GM10266 (cell line): ENCODE results near the gene CAPS.

ENCODE experiments used
- DNase-seq: peaks from one replicate; pipeline ENCODE4 v3.0.0; 2012; ENCODE audit errors: extremely low spot score
- TF ChIP-seq, protein P1 (sequence below): IDR thresholded peaks from 2 replicates; pipeline ENCODE4 v1.5.1; 2012; ENCODE audit warnings: mild to moderate bottlenecking, low read depth; ENCODE audit not compliant: control insufficient read depth, insufficient read depth; ENCODE audit errors: missing control alignments

The CAPS gene

DNA sequence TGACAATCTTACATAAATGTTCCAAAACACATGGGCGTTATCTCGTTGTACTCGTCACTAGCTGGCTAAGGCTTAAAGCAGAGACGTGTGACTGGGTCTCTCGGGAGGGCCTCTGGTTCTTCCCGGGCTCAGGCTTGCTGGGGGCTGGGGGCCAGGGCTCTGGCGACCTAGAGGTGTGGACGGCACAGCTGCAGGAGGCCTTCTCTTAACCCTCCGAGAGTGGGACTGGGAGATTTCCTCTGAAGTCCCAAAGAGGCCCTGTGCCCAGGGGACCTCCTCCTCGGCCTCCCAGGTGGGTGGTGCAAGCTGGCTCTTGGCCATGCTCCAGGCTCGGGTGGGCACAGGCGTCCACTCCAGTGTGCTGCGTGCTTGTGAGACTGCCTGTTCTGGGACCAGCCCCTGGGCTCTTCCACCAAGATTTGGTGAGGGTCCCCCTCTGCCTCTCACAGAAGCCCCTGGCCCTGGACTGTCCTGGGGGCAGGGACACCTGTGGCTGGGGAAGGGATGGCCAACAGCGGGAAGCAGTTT, 2.2 kb downstream of the CAPS start:
- TF ChIP-seq, protein P1, sequence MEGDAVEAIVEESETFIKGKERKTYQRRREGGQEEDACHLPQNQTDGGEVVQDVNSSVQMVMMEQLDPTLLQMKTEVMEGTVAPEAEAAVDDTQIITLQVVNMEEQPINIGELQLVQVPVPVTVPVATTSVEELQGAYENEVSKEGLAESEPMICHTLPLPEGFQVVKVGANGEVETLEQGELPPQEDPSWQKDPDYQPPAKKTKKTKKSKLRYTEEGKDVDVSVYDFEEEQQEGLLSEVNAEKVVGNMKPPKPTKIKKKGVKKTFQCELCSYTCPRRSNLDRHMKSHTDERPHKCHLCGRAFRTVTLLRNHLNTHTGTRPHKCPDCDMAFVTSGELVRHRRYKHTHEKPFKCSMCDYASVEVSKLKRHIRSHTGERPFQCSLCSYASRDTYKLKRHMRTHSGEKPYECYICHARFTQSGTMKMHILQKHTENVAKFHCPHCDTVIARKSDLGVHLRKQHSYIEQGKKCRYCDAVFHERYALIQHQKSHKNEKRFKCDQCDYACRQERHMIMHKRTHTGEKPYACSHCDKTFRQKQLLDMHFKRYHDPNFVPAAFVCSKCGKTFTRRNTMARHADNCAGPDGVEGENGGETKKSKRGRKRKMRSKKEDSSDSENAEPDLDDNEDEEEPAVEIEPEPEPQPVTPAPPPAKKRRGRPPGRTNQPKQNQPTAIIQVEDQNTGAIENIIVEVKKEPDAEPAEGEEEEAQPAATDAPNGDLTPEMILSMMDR, result no peak
- DNase-seq, result no peak

DNA sequence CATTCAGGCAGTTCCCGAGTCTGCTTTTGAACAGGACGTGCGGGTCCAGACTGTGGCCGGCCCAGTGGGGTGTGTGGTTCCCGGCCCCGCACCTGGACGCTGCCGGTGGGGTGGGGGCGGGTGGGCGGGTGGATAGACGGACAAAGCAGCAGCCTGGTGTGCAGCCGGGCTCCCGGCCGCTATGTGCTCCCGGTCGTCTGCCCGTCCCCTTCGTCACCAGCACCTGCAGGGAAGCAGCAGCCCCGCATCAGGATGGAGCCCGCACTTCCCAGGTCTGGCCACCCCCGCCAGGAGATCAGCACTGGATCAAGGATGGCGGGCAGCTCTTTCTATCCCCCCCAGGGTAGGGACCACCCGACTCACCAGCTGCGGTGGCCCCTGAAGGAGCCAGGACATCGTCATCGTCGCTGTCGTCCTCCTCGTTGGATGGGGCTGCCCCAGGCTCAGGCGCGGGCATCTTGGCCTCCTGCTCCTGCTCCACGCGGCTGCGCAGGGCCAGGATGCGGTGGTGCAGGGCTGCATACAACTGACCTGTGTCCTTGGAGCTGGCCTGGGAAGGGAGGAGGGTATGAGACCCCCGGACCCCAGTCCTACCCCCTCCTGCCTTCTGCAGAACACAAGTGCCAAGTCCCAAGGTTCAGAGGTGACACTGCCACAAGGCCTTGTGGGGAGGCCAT, 3.5 kb downstream of the CAPS start:
- no peak for DNase-seq
- TF ChIP-seq, protein P1, result no peak

DNA sequence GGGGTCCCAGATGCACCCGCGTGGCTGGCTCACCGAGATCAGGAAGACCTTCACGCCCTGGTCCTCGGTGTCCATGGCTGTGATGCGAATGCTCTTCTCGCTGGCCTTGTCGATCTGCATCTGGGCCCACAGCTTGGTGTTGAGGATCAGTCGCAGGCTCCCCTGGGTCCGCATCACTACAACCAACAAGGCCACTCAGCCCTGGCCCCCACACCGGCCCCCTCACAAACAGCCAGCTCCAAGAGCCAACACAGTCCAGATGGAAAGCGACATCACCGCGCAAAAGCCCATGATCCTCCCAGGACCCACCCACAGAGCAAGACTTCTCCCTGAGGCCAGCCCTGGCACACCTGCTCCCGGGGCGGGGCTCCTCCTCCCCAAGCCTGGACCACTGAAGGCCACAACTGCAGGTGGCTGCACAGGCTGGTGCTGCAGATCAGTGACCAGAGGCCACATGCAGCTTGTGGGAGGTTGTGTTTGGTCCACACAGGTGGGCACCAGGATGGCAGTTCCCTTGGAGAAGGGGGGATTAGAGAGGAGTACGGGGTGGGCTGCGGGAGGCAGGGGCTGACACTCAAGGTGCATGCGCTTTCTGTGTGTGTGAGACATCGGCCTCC, 4.5 kb downstream of the CAPS start:
- TF ChIP-seq, protein P1, result no peak
- no peak for DNase-seq

DNA sequence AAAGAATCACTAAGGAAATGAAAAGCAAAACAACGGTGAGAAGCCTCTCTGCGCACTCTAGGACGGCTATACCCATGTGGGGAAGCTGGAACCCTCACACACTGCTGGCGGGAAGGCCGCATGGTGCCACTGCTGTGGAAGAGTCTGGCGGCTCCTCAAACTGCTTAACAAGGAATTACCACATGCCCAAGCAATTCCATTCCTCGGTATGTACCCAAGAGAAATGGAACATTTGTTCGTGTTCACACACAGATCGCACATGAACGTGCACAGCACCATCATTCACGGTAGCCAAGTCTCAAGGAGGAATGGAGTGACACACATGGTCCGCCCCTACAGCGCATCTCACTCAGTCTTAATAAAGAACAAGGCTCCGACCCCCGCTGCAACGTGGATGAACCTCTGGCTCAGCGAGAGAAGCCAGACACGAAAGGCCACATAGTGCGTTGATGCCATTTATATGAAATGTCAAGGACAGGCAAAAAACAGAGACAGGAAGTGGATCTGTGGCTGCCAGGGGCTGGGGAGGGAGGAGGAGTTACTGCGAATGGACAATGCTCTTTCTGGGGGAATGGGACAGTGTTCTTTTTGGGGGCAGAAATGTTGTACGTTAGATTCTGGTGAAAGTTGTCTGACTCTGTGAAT, 7.6 kb downstream of the CAPS start:
- DNase-seq, result no peak
- TF ChIP-seq, protein P1, result no peak

DNA sequence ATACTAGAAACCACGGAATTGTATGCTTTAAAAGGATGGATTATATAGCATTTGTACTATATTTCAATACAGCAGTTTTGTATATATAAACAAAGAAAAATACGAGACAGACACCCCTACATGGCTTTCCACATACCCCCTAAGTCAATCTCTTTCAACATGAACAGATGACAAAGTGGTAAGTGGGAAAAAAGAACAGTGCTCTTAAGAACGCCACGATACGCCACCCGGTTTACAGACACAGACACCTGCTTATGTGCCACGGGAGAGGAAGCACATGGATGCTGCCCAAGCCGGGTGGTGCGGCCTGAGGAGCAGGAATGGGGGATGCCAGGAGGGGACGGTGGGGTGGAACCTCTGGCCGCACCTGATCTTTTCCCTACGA, 8.1 kb downstream of the CAPS start:
- TF ChIP-seq, protein P1, result no peak
- no peak for DNase-seq

DNA sequence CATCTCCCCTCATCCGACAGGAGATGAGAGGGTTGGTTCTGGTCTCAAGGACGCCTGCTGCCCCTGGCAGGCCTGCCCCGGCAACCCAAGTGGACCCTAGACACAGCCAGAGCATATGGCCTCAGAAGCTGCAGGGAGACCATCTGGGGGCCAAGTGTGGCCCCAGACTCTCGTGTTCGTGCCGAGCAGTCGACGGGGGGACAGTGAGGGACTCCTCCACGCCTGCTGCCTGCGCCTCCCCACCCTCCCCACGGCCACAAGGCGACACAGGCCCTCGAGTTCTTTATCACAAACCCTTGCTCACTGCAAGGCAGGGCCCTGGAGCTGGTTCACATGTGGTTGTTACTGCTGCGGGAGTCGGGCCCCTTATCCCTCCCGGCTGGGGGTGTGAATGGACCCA, 9.3 kb downstream of the CAPS start:
- TF ChIP-seq, protein P1, result no peak
- no peak for DNase-seq
